NK-92 (cell line): Measurements from ENCODE around the gene CERKL.
"Not testable (repeated sequence)": the region's sequence is repeated elsewhere in the genome, so short reads cannot be mapped to it uniquely, and the experiment has no call there.

Source experiments
- DNase-seq: peaks from one replicate; lab custom pipeline; 2025; ENCODE audit not compliant: unreplicated experiment; lab: John Stamatoyannopoulos, UW

CERKL gene

GRCh38 chr2:181656450-181657291 is at the start of gene CERKL:
CERKL (minus strand) TSS chr2:181657105; CDS start chr2:181657006, 99 bp downstream.
- no peak for DNase-seq

GRCh38 chr2:181702519-181702918 is 45.6 kb upstream of the CERKL start:
- DNase-seq = not testable (repeated sequence)

- DNase-seq = no peak
These were observed 41.3 kb upstream of the CERKL start for GRCh38 chr2:181698223-181698622.

GRCh38 chr2:181697571-181697970 is 40.7 kb upstream of the CERKL start:
- no peak for DNase-seq

GRCh38 chr2:181697126-181697525 is 40.2 kb upstream of the CERKL start:
- DNase-seq = no peak

GRCh38 chr2:181694271-181694670 is 37.4 kb upstream of the CERKL start:
- no peak for DNase-seq

GRCh38 chr2:181690860-181691259 is 34.0 kb upstream of the CERKL start:
- DNase-seq = no peak

- DNase-seq = no peak
These were observed 29.8 kb upstream of the CERKL start for GRCh38 chr2:181686576-181687185.

- DNase-seq = no peak
These were observed 28.3 kb upstream of the CERKL start for GRCh38 chr2:181685150-181685688.

- DNase-seq = no peak
These were observed 27.7 kb upstream of the CERKL start for GRCh38 chr2:181684454-181685149.

GRCh38 chr2:181683518-181684453 is 26.9 kb upstream of the CERKL start:
- DNase-seq = no peak

- no peak for DNase-seq
These were observed 26.1 kb upstream of the CERKL start for GRCh38 chr2:181682795-181683517.

- DNase-seq = no peak
These were observed 25.3 kb upstream of the CERKL start for GRCh38 chr2:181682026-181682789.

- DNase-seq = no peak
These were observed 24.3 kb upstream of the CERKL start for GRCh38 chr2:181680937-181681811.

- DNase-seq = no peak
These were observed 23.4 kb upstream of the CERKL start, which contains the start of gene NEUROD1 for GRCh38 chr2:181680055-181680936. NEUROD1 (minus strand) TSS chr2:181680517; CDS start chr2:181678860, 1,657 bp downstream.

- no peak for DNase-seq
These were observed 22.7 kb upstream of the CERKL start for GRCh38 chr2:181679544-181679979.
